Fibroblast of pulmonary artery (primary cell): ENCODE data around the gene HNRNPUL2.
"Not testable (repeated sequence)": the region's sequence is repeated elsewhere in the genome, so short reads cannot be mapped to it uniquely, and the experiment has no call there.

Source experiments
- DNase-seq: peaks from one replicate; pipeline ENCODE4 v3.0.0-alpha.2; 2010; ENCODE audit warnings: low read depth
- H3K4me3 ChIP-seq: replicated peaks from 2 replicates; pipeline ENCODE4 v1.5.1; 2011; ENCODE audit warnings: low read depth, mild to moderate bottlenecking, control low read depth, low read length, moderate library complexity
- CTCF ChIP-seq: IDR thresholded peaks from 2 replicates; pipeline ENCODE4 v1.5.1; 2011; ENCODE audit warnings: mild to moderate bottlenecking, control low read depth, low read length, inconsistent platforms; ENCODE audit errors: missing control alignments

The HNRNPUL2 gene

DNA sequence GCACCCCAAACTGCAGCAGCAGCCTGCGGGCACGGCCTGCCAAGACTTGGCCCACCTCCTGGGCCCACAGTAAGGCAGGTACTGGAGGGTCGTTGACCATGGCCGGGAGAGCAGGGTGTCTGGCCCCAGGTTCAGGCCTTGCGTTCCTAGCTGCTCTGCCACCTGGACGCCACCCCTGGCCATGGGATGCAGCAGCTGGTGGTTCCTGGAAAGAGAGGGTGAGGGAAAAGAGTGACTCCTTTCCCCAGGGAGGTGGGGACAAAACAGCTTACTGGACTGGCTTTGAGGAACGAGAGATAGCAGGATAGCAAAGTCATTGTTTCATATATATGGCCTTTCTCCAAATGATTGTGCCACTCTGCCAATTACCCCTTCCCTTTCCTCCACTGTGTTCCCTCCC, 21.8 kb downstream of the HNRNPUL2 start:
- no peak for DNase-seq
- H3K4me3 ChIP-seq: peak overlapping the region; percentile 62
- no peak for TF ChIP-seq CTCF

- DNase-seq, H3K4me3 ChIP-seq: not testable (repeated sequence)
Observed at GRCh38 chr11:62703921-62704320, 23.3 kb downstream of the HNRNPUL2 start.

GRCh38 chr11:62702246-62702645, 25.0 kb downstream of the HNRNPUL2 start:
- H3K4me3 ChIP-seq: no peak overlapping the region
- no peak for TF ChIP-seq CTCF
- no peak for DNase-seq

- H3K4me3 ChIP-seq: no peak overlapping the region
- DNase-seq: peak; percentile 90
- TF ChIP-seq CTCF: peak; percentile 87
Observed at GRCh38 chr11:62694455-62695167, 32.6 kb downstream of the HNRNPUL2 start.

DNA sequence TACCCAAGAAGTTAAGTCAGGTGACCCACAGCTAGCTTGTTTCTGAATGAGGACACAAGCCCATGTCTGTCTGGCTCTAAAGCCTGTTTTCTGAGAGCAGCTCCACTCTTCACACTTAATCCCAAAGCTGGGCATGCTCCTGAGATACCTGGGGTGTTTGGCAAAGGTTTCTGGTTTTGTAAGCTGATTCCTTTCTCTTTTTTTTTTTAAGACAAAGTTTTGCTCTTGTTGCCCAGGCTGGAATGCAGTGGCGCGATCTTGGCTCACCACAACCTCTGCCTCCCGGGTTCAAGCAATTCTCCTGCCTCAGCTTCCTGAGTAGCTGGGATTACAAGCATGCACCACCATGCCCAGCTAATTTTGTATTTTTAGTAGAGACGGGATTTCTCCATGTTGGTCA, 33.6 kb downstream of the HNRNPUL2 start:
- not testable (repeated sequence) for H3K4me3 ChIP-seq, DNase-seq

- peak within 1 kb of the TSS; percentile 2 for H3K4me3 ChIP-seq
- peak; percentile 83 for DNase-seq
- TF ChIP-seq CTCF: no peak
Observed at GRCh38 chr11:62689421-62690183, 37.7 kb downstream of the HNRNPUL2 start, which contains the start of gene LRRN4CL. Gene LRRN4CL, minus strand, starts transcription at chr11:62689530. Its CDS starts 1,022 bp downstream, at chr11:62688508.

GRCh38 chr11:62688491-62688890, 38.8 kb downstream of the HNRNPUL2 start:
- no peak for DNase-seq
- H3K4me3 ChIP-seq: no peak overlapping the region
- TF ChIP-seq CTCF: no peak
